PC-3 (cell line): ENCODE data around the gene SPIRE1. TPM values are rescaled to one million over a fixed set of nuclear protein-coding genes. Genes with fewer than 3 reads are reported as not detected.

ENCODE experiments used
- ATAC-seq: fragments of 200-7000 bp; cut with Tn5 transposase; 2 replicates; pipeline ENCODE4 v1.9.1; 2020; ENCODE audit warnings: mild to moderate bottlenecking, moderate library complexity
- BruUV-seq: library from RNA; stranded (reverse); fragments of 400-500 nt; replicated peaks from 2 replicates; lab custom pipeline; 2021; lab: Mats Ljungman, UMichigan
- CTCF ChIA-PET: fragments of 300-600 bp; sonication (Branson Sonifier 250); formaldehyde crosslinking; loops from one replicate; lab custom pipeline; 2022; ENCODE audit warnings: antibody characterized with exemption; lab: Charles Lee
- POLR2A ChIA-PET: fragments of 300-600 bp; sonication (Branson Sonifier 250); formaldehyde crosslinking; loops from one replicate; lab custom pipeline; 2022; ENCODE audit warnings: antibody characterized with exemption; ENCODE audit not compliant: unreplicated experiment; lab: Charles Lee
- DNase-seq: peaks from one replicate; pipeline ENCODE4 v3.0.0-alpha.2; 2015
- H2AFZ ChIP-seq: fragments of 300-600 bp; sonication (generic); 2 replicates; pipeline ENCODE4 v1.6.0; 2016; ENCODE audit warnings: antibody characterized with exemption, low read length
- H3F3A ChIP-seq: fragments of 300-600 bp; sonication (generic); one replicate; pipeline ENCODE4 v1.6.0; 2017; ENCODE audit warnings: antibody characterized with exemption, low read length, control low read depth, mild to moderate bottlenecking; ENCODE audit not compliant: unreplicated experiment
- H3K27ac ChIP-seq: fragments of 300-600 bp; sonication (generic); 2 replicates; pipeline ENCODE4 v1.5.1; 2016; ENCODE audit warnings: mild to moderate bottlenecking, low read length
- H3K27me3 ChIP-seq: fragments of 300-600 bp; sonication (generic); 2 replicates; pipeline ENCODE4 v1.6.1; 2016; ENCODE audit warnings: low read length, mixed read lengths
- H3K36me3 ChIP-seq: fragments of 300-600 bp; sonication (generic); 2 replicates; pipeline ENCODE4 v1.6.1; 2016; ENCODE audit warnings: low read depth, mixed run types, low read length, mixed read lengths
- H3K4me1 ChIP-seq: fragments of 300-600 bp; sonication (generic); 2 replicates; pipeline ENCODE4 v1.5.1; 2016; ENCODE audit warnings: low read length; ENCODE audit not compliant: insufficient read depth
- H3K4me2 ChIP-seq: fragments of 300-600 bp; sonication (generic); 2 replicates; pipeline ENCODE4 v1.6.0; 2016; ENCODE audit warnings: low read length
- H3K4me3 ChIP-seq: fragments of 300-600 bp; sonication (generic); 2 replicates; pipeline ENCODE4 v1.5.1; 2016; ENCODE audit warnings: mild to moderate bottlenecking, low read length, mixed read lengths
- H3K79me2 ChIP-seq: fragments of 300-600 bp; sonication (generic); 2 replicates; pipeline ENCODE4 v1.6.1; 2017; ENCODE audit warnings: low read length, mixed read lengths
- H3K9ac ChIP-seq: fragments of 300-600 bp; sonication (generic); 2 replicates; pipeline ENCODE4 v1.6.0; 2016; ENCODE audit warnings: mild to moderate bottlenecking, low read length
- H3K9me2 ChIP-seq: fragments of 300-600 bp; sonication (generic); replicated peaks from 2 replicates; pipeline ENCODE4 v1.6.1; 2016; ENCODE audit warnings: mixed run types, low read length, mixed read lengths
- H3K9me3 ChIP-seq: fragments of 300-600 bp; sonication (generic); 2 replicates; pipeline ENCODE4 v1.6.1; 2016; ENCODE audit warnings: low read length, mixed read lengths
- H4K20me1 ChIP-seq: fragments of 300-600 bp; sonication (generic); 2 replicates; pipeline ENCODE4 v1.6.1; 2016; ENCODE audit warnings: low read length, mixed read lengths
- EZH2 ChIP-seq: fragments of 300-600 bp; sonication (generic); IDR thresholded peaks from one replicate; pipeline ENCODE4 v1.6.1; 2017; ENCODE audit warnings: antibody characterized with exemption, mild to moderate bottlenecking, low read length; ENCODE audit not compliant: unreplicated experiment
- EZH2phosphoT487 ChIP-seq: fragments of 300-600 bp; sonication (generic); IDR thresholded peaks from 2 replicates; pipeline ENCODE4 v1.6.1; 2018; ENCODE audit warnings: mild to moderate bottlenecking, antibody characterized with exemption, low read length, borderline replicate concordance
- intact Hi-C: fragments of 100-400 bp; cut with micrococcal nuclease; formaldehyde crosslinking; loops from 2 replicates; pipeline ENCODE4 v1.9.0; 2023
- total RNA-seq: library from RNA; depleted of rRNA; stranded (reverse); fragments of >200 nt; gene quantifications from 2 replicates; pipeline ENCODE4 v1.2.3, GENCODE V29; 2014
- TF ChIP-seq, protein P1 (sequence below): fragments of 300-600 bp; sonication (generic); conservative IDR thresholded peaks from 2 replicates; pipeline ENCODE4 v1.5.1; 2017; ENCODE audit warnings: antibody characterized with exemption, low read depth, mild to moderate bottlenecking, low read length

Gene SPIRE1
- total RNA-seq, 1 experiment from 2014 or later = 32.4 TPM

DNA sequence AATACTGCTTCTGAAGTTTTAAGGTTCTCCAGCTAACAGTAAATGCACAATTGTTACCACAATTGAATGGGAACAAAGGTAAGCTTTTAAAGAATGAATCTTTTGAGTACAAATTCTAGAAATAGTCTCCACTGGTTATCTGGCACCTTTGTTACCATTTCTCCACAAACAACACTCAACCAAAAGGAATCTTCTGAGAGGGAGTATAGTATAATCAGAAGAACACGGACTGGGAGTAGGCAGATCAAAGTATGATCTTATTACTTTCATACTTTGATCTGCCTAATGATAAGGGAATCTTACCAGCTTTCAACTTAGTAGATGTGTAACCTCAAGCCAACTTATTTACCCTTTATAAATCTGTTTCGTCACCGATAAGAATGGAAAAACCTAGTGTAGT lies 43.3 kb upstream of the SPIRE1 start:
- Histone ChIP-seq H3K36me3 (peaks cover 12% of the 10 kb centered on the region; the same call in 1 of the 2 replicates), H4K20me1 (no peaks in the 10 kb centered on the region), H3K9me2 (no peaks in the 10 kb centered on the region), H3F3A (peaks cover 5% of the 10 kb centered on the region), H3K4me1 (peaks cover 34% of the 10 kb centered on the region), H3K79me2 (peaks cover 73% of the 10 kb centered on the region), H2AFZ (no peak overlapping the region), H3K27me3 (no peaks in the 10 kb centered on the region), H3K9me3 (no peaks in the 10 kb centered on the region), H3K9ac (peak overlapping the region; percentile 97), H3K4me3 (peak overlapping the region; percentile 80), H3K27ac (no peak overlapping the region), H3K4me2 (peak overlapping the region; percentile 89)
- ChIA-PET CTCF (no interaction called here), POLR2A (interaction anchor here (0.6 to 0.8 kb wide), 3 partner anchors 30 to 317 kb away, joined by 3 to 5 read pairs (median 4); no protein-coding TSS in a partner anchor)
- intact Hi-C loops = loop anchor here (2.0 kb wide), 1 partner anchor 310 kb away; no protein-coding TSS in a partner anchor
- TF ChIP-seq, protein P1, sequence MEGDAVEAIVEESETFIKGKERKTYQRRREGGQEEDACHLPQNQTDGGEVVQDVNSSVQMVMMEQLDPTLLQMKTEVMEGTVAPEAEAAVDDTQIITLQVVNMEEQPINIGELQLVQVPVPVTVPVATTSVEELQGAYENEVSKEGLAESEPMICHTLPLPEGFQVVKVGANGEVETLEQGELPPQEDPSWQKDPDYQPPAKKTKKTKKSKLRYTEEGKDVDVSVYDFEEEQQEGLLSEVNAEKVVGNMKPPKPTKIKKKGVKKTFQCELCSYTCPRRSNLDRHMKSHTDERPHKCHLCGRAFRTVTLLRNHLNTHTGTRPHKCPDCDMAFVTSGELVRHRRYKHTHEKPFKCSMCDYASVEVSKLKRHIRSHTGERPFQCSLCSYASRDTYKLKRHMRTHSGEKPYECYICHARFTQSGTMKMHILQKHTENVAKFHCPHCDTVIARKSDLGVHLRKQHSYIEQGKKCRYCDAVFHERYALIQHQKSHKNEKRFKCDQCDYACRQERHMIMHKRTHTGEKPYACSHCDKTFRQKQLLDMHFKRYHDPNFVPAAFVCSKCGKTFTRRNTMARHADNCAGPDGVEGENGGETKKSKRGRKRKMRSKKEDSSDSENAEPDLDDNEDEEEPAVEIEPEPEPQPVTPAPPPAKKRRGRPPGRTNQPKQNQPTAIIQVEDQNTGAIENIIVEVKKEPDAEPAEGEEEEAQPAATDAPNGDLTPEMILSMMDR = no peak
- no peak for TF ChIP-seq EZH2phosphoT487
- TF ChIP-seq EZH2 = no peak
- no TSS peak for BruUV-seq
- 0 out of 2 replicates have a peak, but pooled peaks have one; percentile 3 for ATAC-seq
- peak; percentile 37 for DNase-seq

DNA sequence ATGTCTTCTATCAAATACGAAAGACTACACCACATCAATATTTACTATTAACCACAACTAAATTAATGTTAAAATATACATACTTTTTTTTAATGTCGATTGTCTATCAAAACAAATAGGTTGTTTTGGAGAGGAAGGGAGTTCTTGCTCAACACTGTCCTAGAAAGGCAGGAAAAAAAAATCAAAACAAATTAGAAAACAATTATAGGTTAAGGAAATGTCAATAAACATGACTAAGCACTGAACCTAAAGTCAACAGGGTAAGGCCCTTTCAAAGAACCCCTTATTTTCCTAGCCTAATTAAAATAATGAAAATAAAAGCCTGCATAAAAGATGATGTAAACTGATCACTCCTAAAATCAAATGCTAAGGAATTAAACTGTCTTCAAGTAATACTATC lies 41.8 kb upstream of the SPIRE1 start:
- Histone ChIP-seq H3K4me2 (peak overlapping the region; percentile 89), H3K9me3 (no peaks in the 10 kb centered on the region), H3K4me1 (peaks cover 33% of the 10 kb centered on the region), H3K36me3 (peaks cover 12% of the 10 kb centered on the region; the same call in 1 of the 2 replicates), H3F3A (peaks cover 5% of the 10 kb centered on the region), H3K9me2 (no peaks in the 10 kb centered on the region), H3K27ac (no peak overlapping the region), H3K27me3 (no peaks in the 10 kb centered on the region), H3K4me3 (peak overlapping the region; percentile 80; the same call in 1 of the 2 replicates), H3K9ac (no peak overlapping the region), H2AFZ (no peak overlapping the region), H3K79me2 (peaks cover 58% of the 10 kb centered on the region), H4K20me1 (no peaks in the 10 kb centered on the region)
- DNase-seq = no peak
- ChIA-PET CTCF (no interaction called here), POLR2A (no interaction called here)
- TF ChIP-seq EZH2 = no peak
- TF ChIP-seq, protein P1 = no peak
- intact Hi-C loops = loop anchor here (2.0 kb wide), 1 partner anchor 309 kb away; no protein-coding TSS in a partner anchor
- no peak for ATAC-seq
- BruUV-seq = no TSS peak

DNA sequence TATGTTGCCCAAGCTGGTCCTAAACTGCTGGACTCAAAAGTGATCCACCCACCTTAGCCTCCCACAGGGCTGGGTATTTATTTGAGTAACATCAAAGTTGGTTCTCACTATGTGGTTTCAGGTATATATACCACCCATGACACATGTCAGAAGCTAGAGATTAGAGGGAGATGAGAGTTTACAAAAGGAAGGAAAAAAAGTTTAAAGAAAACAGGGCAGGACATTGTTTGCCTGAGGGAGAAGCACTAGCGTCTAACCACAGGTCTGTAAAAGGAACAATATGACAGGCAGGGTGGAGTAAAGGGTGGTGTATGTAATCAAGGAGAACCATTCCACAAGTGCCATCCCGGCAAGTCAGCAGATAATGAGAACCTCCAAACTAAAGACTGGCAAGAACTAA lies 36.1 kb upstream of the SPIRE1 start:
- H4K20me1 ChIP-seq = no peaks in the 10 kb centered on the region
- no peak overlapping the region for H3K9ac ChIP-seq
- no peaks in the 10 kb centered on the region for H3F3A ChIP-seq
- no peaks in the 10 kb centered on the region for H3K9me3 ChIP-seq
- no TSS peak for BruUV-seq
- H3K4me1 ChIP-seq = no peaks in the 10 kb centered on the region
- H3K4me3 ChIP-seq = no peak overlapping the region
- peaks cover 2% of the 10 kb centered on the region; the same call in 1 of the 2 replicates for H3K79me2 ChIP-seq
- H3K4me2 ChIP-seq = no peak overlapping the region
- H3K9me2 ChIP-seq = no peaks in the 10 kb centered on the region
- H3K36me3 ChIP-seq = peaks cover 18% of the 10 kb centered on the region
- H2AFZ ChIP-seq = no peak overlapping the region
- peak; percentile 82 for ATAC-seq
- intact Hi-C loops = no loop called here
- H3K27me3 ChIP-seq = no peaks in the 10 kb centered on the region
- ChIA-PET POLR2A (interaction anchor here (1.0 kb wide), 1 partner anchor 8 kb away, joined by 4 read pairs; no protein-coding TSS in a partner anchor), CTCF (interaction anchor here (0.6 kb wide), 1 partner anchor 22 kb away, joined by 3 read pairs; no protein-coding TSS in a partner anchor)
- TF ChIP-seq, protein P1 = no peak
- TF ChIP-seq EZH2 (no peak), EZH2phosphoT487 (no peak)
- DNase-seq = peak; percentile 31
- H3K27ac ChIP-seq = no peak overlapping the region
